Measurements from ENCODE around the gene PPP1R9B.

Gene PPP1R9B

DNA sequence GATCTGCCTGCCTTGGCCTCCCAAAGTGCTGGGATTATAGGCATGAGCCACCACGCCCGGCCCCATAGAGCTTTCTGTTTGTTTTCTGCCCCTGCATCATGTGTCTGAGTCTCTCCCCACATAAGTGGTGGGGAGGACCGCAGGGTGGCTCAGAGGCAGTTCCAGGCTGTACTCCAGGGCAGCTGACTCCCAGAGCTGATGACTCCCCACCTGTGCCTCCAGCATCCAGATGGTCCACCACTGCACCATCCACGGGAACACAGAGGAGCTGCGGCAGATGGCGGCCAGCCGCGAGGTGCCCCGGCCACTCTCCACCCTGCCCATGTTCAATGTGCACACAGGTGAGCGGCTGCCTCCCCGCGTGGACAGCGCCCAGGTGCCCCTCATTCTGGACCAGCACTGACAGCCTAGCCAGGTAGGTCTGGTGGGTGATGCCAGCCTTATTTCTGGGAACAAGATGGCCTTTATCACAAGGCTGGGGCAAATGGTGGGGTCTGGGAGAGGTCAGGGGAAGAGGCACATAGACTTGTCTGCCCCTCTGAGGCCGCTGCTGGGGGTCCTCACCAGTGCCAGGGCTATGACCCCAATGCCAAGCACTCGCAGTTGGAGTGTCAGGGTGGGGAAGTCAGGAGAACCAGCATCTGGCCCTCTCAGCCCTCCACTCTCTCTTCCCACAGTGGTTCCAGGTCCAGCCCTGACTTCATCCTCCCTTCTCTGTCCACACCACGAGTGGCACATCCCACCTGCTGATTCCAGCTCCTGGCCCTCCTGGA, 24.7 kb upstream of the PPP1R9B start:
- H3K4me1 ChIP-seq (ENCODE audit: control insufficient read depth, insufficient read depth, low read length): peaks cover 44% of the 10 kb centered on the region
- no peaks in the 10 kb centered on the region for H3K36me3 ChIP-seq (ENCODE audit: control insufficient read depth, insufficient read depth, low read length)
- no peaks in the 10 kb centered on the region for H3K27me3 ChIP-seq (ENCODE audit: control insufficient read depth, insufficient read depth, low read length)
- H3K4me3 ChIP-seq (ENCODE audit: low read length): no peak overlapping the region
- no peak overlapping the region for H3K9ac ChIP-seq (ENCODE audit: low read length)
- H3K27ac ChIP-seq (ENCODE audit: low read depth, low read length): peak overlapping the region; percentile 10

DNA sequence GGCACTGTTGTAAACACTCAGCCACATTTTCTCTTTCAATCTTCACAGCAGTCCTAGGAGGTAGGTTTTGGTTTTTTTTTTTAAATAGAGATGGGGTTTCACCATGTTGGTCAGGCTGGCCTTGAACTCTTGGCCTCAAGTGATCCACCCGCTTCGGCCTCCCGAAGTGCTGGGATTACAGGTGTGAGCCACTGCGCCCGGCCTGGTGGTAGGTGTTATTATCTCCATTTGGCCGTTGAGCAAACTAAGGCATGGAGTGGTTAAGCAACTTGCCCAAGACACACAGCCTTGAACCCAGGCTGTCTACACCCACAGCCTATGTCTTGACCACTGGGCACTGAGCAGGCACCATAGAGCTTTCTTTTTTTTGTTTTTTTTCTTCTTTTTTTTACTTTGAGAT, 24.0 kb upstream of the PPP1R9B start:
- no peak overlapping the region for H3K9ac ChIP-seq (ENCODE audit: low read length)
- H3K36me3 ChIP-seq (ENCODE audit: control insufficient read depth, insufficient read depth, low read length): no peaks in the 10 kb centered on the region
- no peaks in the 10 kb centered on the region for H3K27me3 ChIP-seq (ENCODE audit: control insufficient read depth, insufficient read depth, low read length)
- H3K27ac ChIP-seq (ENCODE audit: low read depth, low read length): no peak overlapping the region
- H3K4me1 ChIP-seq (ENCODE audit: control insufficient read depth, insufficient read depth, low read length): peaks cover 44% of the 10 kb centered on the region
- no peak overlapping the region for H3K4me3 ChIP-seq (ENCODE audit: low read length)

DNA sequence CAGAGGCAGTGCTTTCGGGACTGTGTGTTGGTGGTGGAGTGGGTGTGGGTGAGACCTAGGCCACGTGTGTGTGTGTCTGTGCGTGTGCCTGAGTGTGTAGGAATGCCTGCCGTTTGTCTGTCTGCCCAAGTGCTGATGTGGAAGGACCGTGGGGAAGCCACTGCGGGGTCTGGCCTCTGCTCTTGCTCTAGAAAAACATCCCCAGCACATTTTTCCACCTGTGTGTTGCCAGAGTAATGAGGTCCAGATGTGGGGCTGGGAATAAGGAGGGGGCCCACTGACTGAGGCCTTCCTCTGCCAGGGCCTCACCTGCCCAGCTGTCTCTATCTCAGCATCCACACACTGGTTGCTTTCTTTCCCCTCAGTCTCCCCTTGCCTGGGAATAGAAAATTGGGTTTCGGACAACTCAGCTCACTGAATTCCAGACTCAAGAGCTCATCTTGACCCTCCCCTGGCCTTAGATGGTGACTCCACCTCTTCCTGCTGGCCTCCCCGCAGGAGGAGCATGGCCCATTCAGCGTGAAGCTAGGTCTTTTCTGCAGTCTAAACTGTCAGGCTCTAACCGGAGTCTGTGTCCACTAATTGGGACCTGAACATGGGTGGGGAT, 23.0 kb upstream of the PPP1R9B start:
- Histone ChIP-seq H3K4me1 (ENCODE audit: control insufficient read depth, insufficient read depth, low read length) (peaks cover 42% of the 10 kb centered on the region), H3K4me3 (ENCODE audit: low read length) (no peak overlapping the region), H3K27ac (ENCODE audit: low read depth, low read length) (peak overlapping the region; percentile 73), H3K36me3 (ENCODE audit: control insufficient read depth, insufficient read depth, low read length) (no peaks in the 10 kb centered on the region), H3K9ac (ENCODE audit: low read length) (no peak overlapping the region), H3K27me3 (ENCODE audit: control insufficient read depth, insufficient read depth, low read length) (no peaks in the 10 kb centered on the region)

DNA sequence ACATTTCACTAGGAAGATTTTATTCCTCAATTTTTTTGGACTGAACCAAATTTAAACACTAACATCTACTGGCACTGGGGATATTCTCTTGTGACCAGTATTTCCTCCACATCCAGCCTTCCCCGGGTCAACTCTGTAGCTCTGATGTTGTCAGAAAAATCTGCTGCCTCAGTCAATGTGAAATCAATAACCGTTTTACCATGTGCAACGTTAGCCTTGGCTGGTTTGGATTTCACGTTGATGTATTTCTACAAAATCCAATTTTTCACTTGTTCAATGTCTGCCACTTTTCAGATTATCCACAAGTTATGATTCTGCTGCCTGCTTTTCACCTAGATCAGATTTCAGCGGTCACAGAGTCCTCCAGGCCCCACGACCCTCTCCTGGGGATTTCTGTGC, 22.5 kb upstream of the PPP1R9B start:
- no peaks in the 10 kb centered on the region for H3K36me3 ChIP-seq (ENCODE audit: control insufficient read depth, insufficient read depth, low read length)
- H3K27me3 ChIP-seq (ENCODE audit: control insufficient read depth, insufficient read depth, low read length): no peaks in the 10 kb centered on the region
- H3K9ac ChIP-seq (ENCODE audit: low read length): no peak overlapping the region
- peak overlapping the region; percentile 73 for H3K27ac ChIP-seq (ENCODE audit: low read depth, low read length)
- no peak overlapping the region for H3K4me3 ChIP-seq (ENCODE audit: low read length)
- peaks cover 40% of the 10 kb centered on the region for H3K4me1 ChIP-seq (ENCODE audit: control insufficient read depth, insufficient read depth, low read length)

DNA sequence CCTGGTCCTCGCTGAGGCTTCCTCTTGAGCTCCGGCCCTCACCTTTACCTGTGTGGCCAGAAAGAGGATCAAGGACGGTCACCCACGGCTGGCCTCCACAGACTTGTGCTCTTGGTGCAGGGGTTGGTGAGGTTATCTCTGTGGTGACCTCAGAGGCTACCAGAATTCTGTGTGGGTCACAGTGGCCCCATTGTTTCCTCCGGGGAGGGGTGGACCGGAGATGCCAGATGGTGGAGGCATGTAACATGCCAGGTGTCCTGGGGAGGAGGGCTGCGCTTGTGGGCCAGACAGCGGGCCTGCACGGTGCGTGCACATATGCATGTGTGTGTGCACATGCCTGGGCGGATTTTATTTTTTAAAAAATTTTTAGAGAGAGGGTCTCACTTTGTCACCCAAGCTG, 21.7 kb upstream of the PPP1R9B start:
- H3K27me3 ChIP-seq (ENCODE audit: control insufficient read depth, insufficient read depth, low read length): no peaks in the 10 kb centered on the region
- H3K4me1 ChIP-seq (ENCODE audit: control insufficient read depth, insufficient read depth, low read length): peaks cover 34% of the 10 kb centered on the region
- H3K27ac ChIP-seq (ENCODE audit: low read depth, low read length): no peak overlapping the region
- H3K9ac ChIP-seq (ENCODE audit: low read length): no peak overlapping the region
- no peaks in the 10 kb centered on the region for H3K36me3 ChIP-seq (ENCODE audit: control insufficient read depth, insufficient read depth, low read length)
- no peak overlapping the region for H3K4me3 ChIP-seq (ENCODE audit: low read length)

DNA sequence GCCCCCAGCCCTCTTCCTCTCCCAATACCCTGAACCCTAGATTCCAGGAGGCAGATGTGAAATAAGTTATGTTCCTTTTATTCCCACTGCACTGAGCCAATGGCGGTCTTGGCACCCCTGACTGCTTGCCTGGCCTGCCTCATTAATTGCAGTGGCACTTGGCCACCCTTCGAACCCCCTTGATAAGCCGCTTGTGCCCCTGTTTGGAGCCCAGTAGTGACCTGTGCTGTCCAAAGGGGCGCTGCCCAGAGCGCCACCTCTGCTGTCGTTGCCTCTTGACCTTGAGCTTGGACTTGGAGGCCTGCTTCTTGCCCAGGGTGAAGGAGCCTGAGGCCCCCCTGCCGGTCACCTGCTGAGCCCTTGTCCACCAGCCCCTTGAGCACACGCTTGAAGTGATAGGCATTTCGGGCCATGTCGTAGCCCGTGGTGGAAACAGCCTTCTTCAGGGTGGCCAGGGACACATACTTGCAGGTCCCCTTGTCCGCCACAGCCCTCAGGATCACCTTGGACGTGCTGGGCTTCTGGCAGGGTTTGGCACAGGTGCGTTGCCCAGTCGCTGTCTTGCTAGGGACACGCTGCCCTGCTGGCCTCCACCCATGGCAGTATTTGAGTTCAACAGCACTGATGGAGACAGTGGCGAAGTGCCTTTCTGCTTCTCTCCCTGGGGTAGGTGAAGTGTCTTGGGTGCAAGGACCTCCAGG, 21.0 kb upstream of the PPP1R9B start:
- peaks cover 31% of the 10 kb centered on the region for H3K4me1 ChIP-seq (ENCODE audit: control insufficient read depth, insufficient read depth, low read length)
- no peaks in the 10 kb centered on the region for H3K36me3 ChIP-seq (ENCODE audit: control insufficient read depth, insufficient read depth, low read length)
- no peak overlapping the region for H3K4me3 ChIP-seq (ENCODE audit: low read length)
- H3K9ac ChIP-seq (ENCODE audit: low read length): no peak overlapping the region
- H3K27me3 ChIP-seq (ENCODE audit: control insufficient read depth, insufficient read depth, low read length): no peaks in the 10 kb centered on the region
- no peak overlapping the region for H3K27ac ChIP-seq (ENCODE audit: low read depth, low read length)

DNA sequence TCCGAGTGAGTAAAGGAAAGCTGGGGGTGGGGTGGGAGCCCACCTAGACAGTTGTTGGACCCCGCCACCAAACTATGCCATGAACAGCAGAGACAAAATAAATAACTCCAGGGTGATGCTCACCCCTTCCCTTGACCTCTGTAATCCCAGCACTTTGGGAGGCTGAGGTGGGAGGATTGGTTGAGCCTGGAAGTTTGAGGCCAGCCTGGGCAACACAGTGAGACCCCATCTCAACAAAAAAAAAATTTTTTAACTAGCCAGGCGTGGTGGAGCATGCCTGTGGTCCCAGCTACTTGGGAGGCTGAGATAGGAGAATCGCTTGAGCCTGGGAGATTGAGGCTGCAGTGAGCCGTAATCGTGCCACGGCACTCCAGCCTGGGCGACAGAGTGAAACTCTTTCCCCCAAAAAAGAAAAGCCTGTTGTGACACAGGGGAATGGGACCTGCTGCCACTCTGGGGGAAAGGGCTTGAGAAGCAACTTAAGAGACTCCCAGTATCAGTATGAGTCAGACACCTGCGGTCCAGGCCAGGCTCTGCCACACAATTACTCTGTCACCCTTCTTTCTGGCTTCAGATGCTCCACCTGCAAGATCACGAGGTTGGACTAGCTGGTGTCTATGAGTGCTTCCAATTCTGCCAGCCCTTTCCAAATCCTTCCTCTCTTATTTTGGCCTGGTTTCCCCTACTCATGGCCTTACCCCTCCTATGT, 20.3 kb upstream of the PPP1R9B start:
- H3K9ac ChIP-seq (ENCODE audit: low read length): no peak overlapping the region
- no peak overlapping the region for H3K4me3 ChIP-seq (ENCODE audit: low read length)
- H3K27ac ChIP-seq (ENCODE audit: low read depth, low read length): no peak overlapping the region
- no peaks in the 10 kb centered on the region for H3K27me3 ChIP-seq (ENCODE audit: control insufficient read depth, insufficient read depth, low read length)
- no peaks in the 10 kb centered on the region for H3K36me3 ChIP-seq (ENCODE audit: control insufficient read depth, insufficient read depth, low read length)
- H3K4me1 ChIP-seq (ENCODE audit: control insufficient read depth, insufficient read depth, low read length): peaks cover 27% of the 10 kb centered on the region

DNA sequence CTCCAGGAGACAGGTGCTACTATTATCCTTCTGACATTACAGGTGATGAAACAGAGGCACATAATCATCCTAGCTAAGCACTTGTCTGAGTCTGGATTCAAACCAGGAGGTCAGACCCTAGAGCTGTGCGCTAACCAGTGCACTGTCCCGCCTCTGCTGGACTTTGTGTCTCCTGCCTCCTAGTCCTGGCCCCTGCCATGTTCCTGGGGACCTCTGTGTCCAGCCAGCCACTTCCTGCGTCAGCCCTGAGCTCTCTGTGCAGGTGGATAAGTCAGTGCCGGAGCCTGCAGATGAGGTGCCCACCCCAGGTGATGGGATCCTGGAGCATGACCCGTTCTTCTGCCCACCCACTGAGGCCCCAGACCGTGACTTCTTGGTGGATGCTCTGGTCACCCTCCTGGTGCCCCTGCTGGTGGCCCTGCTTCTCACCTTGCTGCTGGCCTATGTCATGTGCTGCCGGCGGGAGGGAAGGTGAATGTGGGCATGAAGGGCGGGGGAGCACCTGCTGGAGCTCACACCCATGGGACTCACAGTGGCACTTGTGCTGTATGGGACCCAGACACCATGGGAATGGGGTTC, 19.5 kb upstream of the PPP1R9B start:
- no peak overlapping the region for H3K9ac ChIP-seq (ENCODE audit: low read length)
- H3K36me3 ChIP-seq (ENCODE audit: control insufficient read depth, insufficient read depth, low read length): no peaks in the 10 kb centered on the region
- no peak overlapping the region for H3K4me3 ChIP-seq (ENCODE audit: low read length)
- H3K27me3 ChIP-seq (ENCODE audit: control insufficient read depth, insufficient read depth, low read length): no peaks in the 10 kb centered on the region
- H3K4me1 ChIP-seq (ENCODE audit: control insufficient read depth, insufficient read depth, low read length): peaks cover 25% of the 10 kb centered on the region
- no peak overlapping the region for H3K27ac ChIP-seq (ENCODE audit: low read depth, low read length)

DNA sequence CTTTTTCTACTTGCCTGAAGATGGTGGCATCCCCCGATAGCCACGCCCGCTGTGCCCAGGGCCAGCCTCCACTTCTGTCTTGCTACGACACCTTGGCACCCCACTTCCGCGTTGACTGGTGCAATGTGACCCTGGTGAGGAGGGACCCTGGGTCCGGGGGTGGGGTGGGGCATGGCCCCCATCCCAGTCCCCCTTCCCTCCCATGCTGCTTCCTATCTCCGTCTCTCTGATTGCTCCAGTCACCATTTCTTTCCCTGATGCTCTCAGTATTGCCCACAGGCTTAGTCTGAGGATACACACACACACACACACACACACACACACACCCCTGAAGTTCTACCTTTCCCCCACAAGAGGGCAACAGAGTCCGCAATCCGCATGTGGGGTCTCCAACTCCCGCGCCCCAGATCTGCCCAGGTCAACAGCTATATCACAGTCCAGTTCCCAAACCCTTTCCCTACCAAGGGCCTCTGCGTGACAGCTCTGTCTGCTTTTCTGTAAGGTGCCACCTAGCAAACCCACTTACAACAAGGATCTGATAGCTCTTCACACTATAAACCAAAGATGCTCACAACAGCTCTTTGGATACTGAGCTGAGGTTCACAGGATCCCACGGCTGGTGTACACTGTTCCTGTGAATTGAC, 18.8 kb upstream of the PPP1R9B start:
- Histone ChIP-seq H3K27ac (ENCODE audit: low read depth, low read length) (no peak overlapping the region), H3K4me1 (ENCODE audit: control insufficient read depth, insufficient read depth, low read length) (peaks cover 25% of the 10 kb centered on the region), H3K36me3 (ENCODE audit: control insufficient read depth, insufficient read depth, low read length) (no peaks in the 10 kb centered on the region), H3K27me3 (ENCODE audit: control insufficient read depth, insufficient read depth, low read length) (no peaks in the 10 kb centered on the region), H3K4me3 (ENCODE audit: low read length) (no peak overlapping the region), H3K9ac (ENCODE audit: low read length) (no peak overlapping the region)

DNA sequence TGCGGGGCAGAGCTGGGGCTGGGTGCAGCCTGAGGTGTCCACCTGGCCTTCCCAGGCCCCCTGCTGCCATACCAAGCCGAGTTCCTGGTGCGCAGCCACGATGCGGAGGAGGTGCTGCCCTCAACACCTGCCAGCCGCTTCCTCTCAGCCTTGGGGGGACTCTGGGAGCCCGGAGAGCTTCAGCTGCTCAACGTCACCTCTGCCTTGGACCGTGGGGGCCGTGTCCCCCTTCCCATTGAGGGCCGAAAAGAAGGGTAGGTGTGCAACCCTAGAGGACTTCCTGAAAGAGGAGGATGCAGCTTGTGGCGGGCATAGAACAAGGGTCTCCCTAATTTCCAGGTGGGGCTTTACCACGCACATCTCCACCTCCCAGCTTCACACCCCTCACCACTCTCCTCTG, 17.8 kb upstream of the PPP1R9B start:
- Histone ChIP-seq H3K27me3 (ENCODE audit: control insufficient read depth, insufficient read depth, low read length) (no peaks in the 10 kb centered on the region), H3K27ac (ENCODE audit: low read depth, low read length) (no peak overlapping the region), H3K36me3 (ENCODE audit: control insufficient read depth, insufficient read depth, low read length) (no peaks in the 10 kb centered on the region), H3K4me3 (ENCODE audit: low read length) (no peak overlapping the region), H3K4me1 (ENCODE audit: control insufficient read depth, insufficient read depth, low read length) (peaks cover 19% of the 10 kb centered on the region), H3K9ac (ENCODE audit: low read length) (no peak overlapping the region)

DNA sequence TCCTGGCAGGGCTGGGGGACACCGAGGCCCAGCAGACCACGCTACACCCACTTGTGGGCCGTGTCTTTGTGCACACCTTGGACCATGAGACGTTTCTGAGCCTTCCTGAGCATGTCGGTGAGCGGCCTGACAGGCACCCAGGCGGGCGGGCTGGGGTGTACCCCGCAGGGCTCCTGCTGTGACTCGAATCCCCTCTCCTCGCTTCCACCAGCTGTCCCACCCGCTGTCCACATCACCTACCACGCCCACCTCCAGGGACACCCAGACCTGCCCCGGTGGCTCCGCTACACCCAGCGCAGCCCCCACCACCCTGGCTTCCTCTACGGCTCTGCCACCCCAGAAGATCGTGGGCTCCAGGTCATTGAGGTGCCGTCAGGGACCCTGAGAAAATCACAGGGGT, 16.9 kb upstream of the PPP1R9B start:
- Histone ChIP-seq H3K27ac (ENCODE audit: low read depth, low read length) (no peak overlapping the region), H3K4me3 (ENCODE audit: low read length) (no peak overlapping the region)

More for the DNA sequence above, 16.9 kb upstream of the PPP1R9B start:
- Histone ChIP-seq H3K9ac (ENCODE audit: low read length) (no peak overlapping the region), H3K36me3 (ENCODE audit: control insufficient read depth, insufficient read depth, low read length) (no peaks in the 10 kb centered on the region), H3K27me3 (ENCODE audit: control insufficient read depth, insufficient read depth, low read length) (no peaks in the 10 kb centered on the region), H3K4me1 (ENCODE audit: control insufficient read depth, insufficient read depth, low read length) (peaks cover 14% of the 10 kb centered on the region)

Data from rectal smooth muscle tissue (tissue), 1 donor.